Measurements from ENCODE around the gene TMEM187.

Gene TMEM187

DNA sequence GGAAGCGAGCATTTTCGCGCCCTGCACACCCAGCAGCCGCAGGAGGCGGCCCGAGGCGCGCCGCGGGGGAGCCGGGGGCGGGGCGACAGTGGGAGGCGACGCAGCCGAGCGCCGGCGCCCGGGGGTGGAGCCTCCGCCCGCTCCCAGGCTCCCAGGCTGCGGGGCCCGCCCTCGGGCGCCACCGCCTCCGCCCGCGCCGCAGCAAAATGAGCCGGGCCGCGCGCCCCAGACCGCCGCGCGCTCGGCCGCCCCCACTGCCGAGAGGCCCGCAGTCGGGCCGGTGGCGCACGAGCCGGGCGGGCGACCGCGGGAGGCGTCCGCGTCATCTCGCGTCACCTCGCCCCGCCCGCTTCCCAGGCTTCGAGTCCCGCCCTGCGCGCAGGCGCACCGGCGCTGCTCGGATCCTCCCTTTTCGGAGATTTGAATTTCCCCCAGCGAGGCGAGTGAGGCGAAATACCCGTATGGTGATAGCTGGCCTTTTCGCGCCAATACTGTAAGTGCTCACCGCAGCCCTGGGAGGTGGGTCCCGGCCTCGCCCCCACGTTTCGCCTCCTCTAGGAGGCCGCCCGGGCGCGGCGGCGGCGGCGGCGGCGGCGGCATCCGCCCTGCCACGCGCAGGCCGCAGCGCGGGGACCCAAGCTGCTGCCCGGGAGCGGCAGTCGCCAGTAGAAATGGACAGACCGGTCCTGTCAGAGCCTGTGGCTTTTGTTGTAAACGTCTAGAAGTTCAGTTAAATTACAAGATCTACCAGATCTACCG lies at the start of gene TMEM187:
Gene TMEM187 (plus strand): TSS at position 387 of the 759 bp plus-strand sequence. CDS start 9,309 bp downstream, outside the sequence.
- Mint-ChIP-seq H3K27me3 (ENCODE audit: low read depth) (no peaks in the 10 kb centered on the region), H3K4me3 (peak within 1 kb of the TSS; percentile 100), H3K36me3 (ENCODE audit: low read depth) (peaks cover 13% of the 10 kb centered on the region), H3K27ac (peak within 1 kb of the TSS; percentile 100), H3K9me3 (no peaks in the 10 kb centered on the region), H3K4me1 (ENCODE audit: low read depth) (peaks cover 20% of the 10 kb centered on the region)

GRCh38 chrX:153922932-153923857 lies 49.4 kb upstream of the TMEM187 start:
- peaks cover 21% of the 10 kb centered on the region for H3K4me1 Mint-ChIP-seq (ENCODE audit: low read depth)
- no peaks in the 10 kb centered on the region for H3K9me3 Mint-ChIP-seq
- peaks cover 28% of the 10 kb centered on the region for H3K36me3 Mint-ChIP-seq (ENCODE audit: low read depth)
- peak overlapping the region; percentile 96 for H3K4me3 Mint-ChIP-seq
- peak overlapping the region; percentile 68 for H3K27ac Mint-ChIP-seq
- H3K27me3 Mint-ChIP-seq (ENCODE audit: low read depth), result no peaks in the 10 kb centered on the region

GRCh38 chrX:153924149-153924861 lies 48.2 kb upstream of the TMEM187 start:
- Mint-ChIP-seq H3K4me3 (peak overlapping the region; percentile 96), H3K4me1 (ENCODE audit: low read depth) (peaks cover 23% of the 10 kb centered on the region), H3K27ac (peak overlapping the region; percentile 80), H3K9me3 (no peaks in the 10 kb centered on the region), H3K36me3 (ENCODE audit: low read depth) (peaks cover 27% of the 10 kb centered on the region), H3K27me3 (ENCODE audit: low read depth) (no peaks in the 10 kb centered on the region)

DNA sequence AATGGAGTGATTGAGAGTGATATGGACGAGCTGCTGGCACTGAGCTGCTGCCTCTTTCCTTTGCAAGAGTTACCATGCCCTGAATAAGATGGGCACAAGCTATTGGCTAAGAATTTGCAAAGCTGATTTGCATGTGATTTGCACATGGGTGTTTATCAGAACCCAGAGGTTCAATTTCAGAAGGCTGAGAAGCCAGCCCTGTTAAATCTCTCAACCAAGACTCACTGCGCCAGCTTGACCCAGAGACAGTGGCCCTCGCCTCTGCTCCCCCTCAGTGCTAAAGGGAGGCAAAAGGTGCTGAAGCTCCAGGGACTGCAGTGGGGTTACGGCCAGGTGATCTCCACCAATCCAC lies 47.2 kb upstream of the TMEM187 start:
- Mint-ChIP-seq H3K27ac (peak overlapping the region; percentile 93), H3K27me3 (ENCODE audit: low read depth) (no peaks in the 10 kb centered on the region), H3K9me3 (no peaks in the 10 kb centered on the region), H3K4me1 (ENCODE audit: low read depth) (peaks cover 23% of the 10 kb centered on the region), H3K4me3 (peak overlapping the region; percentile 96), H3K36me3 (ENCODE audit: low read depth) (peaks cover 20% of the 10 kb centered on the region)

DNA sequence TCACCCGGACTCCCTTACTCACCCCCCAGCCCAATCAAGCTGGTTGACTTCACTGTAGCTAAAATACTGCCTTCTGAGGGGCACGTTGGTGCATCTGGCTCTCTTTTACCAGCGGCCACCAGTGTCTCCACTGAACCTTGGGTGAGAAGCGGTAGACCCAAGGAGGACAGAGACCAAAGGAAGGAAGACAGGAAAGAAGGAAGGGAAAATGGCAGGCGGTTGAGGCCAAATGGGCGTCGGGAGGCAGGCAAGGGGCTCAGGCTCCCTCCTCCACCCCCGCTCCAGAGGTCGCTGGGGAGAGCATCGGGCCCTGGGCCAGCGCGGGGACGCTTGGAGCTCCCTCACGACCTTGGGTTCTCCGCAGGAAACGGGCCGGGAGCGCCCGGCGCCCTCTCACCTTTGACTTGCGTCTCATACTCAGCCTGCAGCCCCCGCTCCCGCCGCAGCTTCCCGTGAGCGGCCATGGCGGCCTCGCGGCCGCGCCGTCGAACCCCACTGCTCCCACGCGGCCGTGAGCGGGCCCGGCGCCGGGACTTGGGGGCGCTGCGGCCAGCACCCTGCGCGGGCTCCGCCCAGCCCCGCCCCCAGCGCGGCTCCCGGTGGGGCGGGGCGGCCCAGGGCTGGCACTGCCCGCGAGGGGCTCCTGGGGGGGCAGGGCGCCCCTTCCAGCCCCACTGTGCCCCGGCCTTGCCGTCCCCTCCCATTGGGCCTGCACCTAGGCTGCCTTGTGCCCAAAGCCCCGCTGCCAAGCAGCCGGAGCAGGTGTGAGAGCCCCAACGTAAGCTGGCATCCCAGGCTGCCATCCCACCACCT lies 46.6 kb upstream of the TMEM187 start, which contains the start of gene ARHGAP4:
Gene ARHGAP4 (minus strand): TSS at position 526 of the 813 bp plus-strand sequence. CDS start 62 bp downstream, at position 464.
- Mint-ChIP-seq H3K9me3 (no peaks in the 10 kb centered on the region), H3K4me1 (ENCODE audit: low read depth) (peaks cover 23% of the 10 kb centered on the region), H3K27me3 (ENCODE audit: low read depth) (no peaks in the 10 kb centered on the region), H3K4me3 (peak within 1 kb of the TSS; percentile 96), H3K36me3 (ENCODE audit: low read depth) (peaks cover 20% of the 10 kb centered on the region), H3K27ac (peak within 1 kb of the TSS; percentile 97)

- H3K36me3 Mint-ChIP-seq (ENCODE audit: low read depth), result peaks cover 22% of the 10 kb centered on the region
- H3K4me3 Mint-ChIP-seq, result peak overlapping the region; percentile 85
- no peaks in the 10 kb centered on the region for H3K27me3 Mint-ChIP-seq (ENCODE audit: low read depth)
- H3K27ac Mint-ChIP-seq, result peak overlapping the region; percentile 97
- no peaks in the 10 kb centered on the region for H3K9me3 Mint-ChIP-seq
- H3K4me1 Mint-ChIP-seq (ENCODE audit: low read depth), result peaks cover 24% of the 10 kb centered on the region
Measured at GRCh38 chrX:153926552-153926857, 46.0 kb upstream of the TMEM187 start.

DNA sequence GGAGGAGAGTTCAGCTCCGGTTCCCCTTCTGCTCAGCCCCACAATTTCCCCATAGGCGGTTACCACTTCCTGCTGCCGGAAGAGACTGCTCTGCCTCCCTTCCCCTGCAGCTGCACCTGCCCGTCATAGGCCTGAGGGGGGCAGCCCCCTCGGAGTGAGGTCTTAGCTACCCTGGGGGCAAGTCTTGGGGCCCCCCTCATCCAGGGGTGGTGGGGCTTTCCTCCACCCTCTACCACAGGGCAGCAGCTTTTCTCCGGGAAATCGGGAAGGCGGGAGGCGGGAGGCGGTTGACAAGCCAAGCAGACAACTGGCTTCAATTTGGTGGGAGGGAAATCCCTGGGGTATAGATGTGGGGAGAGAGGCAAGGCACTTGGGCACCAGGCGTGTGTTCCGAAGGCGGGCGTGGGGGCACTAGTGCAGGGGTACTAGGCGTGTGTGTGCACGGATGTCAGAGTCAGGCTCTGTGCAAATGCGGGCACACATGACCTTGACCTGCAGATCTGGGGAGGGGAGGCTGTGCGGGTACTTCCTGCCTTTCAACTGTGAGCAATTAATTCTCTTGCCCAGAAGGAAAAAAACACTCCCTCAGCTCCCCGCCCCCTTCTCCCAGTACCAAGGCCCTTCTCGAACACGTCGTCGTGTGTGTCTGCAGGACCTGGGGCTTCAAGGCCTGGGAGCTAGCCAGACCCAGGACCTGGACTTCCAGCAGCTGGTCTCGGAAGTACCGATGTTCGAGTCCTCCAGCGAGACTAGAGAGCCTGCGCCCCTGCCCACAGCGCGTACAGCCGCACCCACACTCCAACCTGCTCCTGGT lies 45.5 kb upstream of the TMEM187 start:
- Mint-ChIP-seq H3K36me3 (ENCODE audit: low read depth) (peaks cover 25% of the 10 kb centered on the region), H3K9me3 (no peaks in the 10 kb centered on the region), H3K4me1 (ENCODE audit: low read depth) (peaks cover 23% of the 10 kb centered on the region), H3K4me3 (peak overlapping the region; percentile 85), H3K27me3 (ENCODE audit: low read depth) (no peaks in the 10 kb centered on the region), H3K27ac (peak overlapping the region; percentile 97)

DNA sequence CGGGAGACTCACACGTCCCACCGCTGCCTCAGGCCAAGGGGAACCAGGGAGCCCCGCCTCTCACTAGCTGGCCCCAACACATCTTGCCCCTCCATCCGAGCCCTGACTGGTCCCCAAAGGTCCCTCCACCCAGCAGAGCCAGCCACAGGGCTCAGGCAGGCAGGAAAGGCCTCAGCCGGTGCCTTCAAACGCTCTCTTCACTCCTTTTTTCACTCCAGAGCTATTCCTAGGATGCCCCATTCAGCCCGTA lies 45.0 kb upstream of the TMEM187 start:
- H3K36me3 Mint-ChIP-seq (ENCODE audit: low read depth), result peaks cover 21% of the 10 kb centered on the region
- H3K27me3 Mint-ChIP-seq (ENCODE audit: low read depth), result no peaks in the 10 kb centered on the region
- H3K27ac Mint-ChIP-seq, result peak overlapping the region; percentile 97
- peaks cover 18% of the 10 kb centered on the region for H3K4me1 Mint-ChIP-seq (ENCODE audit: low read depth)
- no peaks in the 10 kb centered on the region for H3K9me3 Mint-ChIP-seq
- H3K4me3 Mint-ChIP-seq, result peak overlapping the region; percentile 85

DNA sequence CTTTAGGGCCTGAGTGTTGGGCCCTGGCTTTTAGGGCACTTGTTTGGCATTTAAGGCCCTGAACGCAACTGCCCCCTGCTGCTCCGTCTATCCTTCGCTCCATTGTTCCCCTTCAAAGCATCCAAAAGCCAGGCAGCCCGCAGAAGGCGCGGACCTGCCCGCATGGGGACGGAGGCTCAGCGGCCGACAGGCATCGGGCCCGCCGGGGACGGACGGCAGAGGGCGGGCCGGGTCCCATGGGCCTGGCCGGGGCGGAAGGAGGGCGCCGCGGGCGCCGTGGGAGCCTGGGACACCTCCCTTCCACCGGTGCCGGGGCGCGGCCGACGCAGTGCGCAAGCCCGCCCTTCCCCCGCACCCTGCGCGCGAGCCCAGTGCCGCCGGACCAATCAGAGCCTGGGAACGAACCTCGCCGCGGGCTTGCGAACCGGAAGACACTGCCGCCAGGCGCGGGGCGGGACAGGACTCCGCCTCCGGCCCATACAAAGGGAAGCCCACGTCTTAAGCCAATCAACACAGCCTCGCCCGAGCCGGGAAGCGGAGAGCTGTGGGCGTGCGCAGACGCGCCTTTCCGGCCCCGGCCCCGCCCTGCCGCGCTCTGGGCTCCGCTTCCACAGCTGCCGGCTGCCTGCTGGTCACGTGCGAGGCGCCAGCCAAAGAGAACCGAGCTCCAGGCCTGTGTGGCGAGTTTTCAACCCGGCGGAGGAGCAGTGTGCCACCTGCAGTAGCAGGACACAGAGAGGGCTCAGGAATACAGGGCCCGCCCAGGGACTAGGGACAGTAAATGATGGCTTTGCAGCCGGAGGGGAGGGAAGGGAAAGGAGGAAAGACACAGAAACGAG lies 44.4 kb upstream of the TMEM187 start:
- peak overlapping the region; percentile 94 for H3K4me3 Mint-ChIP-seq
- peak overlapping the region; percentile 97 for H3K27ac Mint-ChIP-seq
- peaks cover 15% of the 10 kb centered on the region for H3K4me1 Mint-ChIP-seq (ENCODE audit: low read depth)
- no peaks in the 10 kb centered on the region for H3K9me3 Mint-ChIP-seq
- peaks cover 20% of the 10 kb centered on the region for H3K36me3 Mint-ChIP-seq (ENCODE audit: low read depth)
- H3K27me3 Mint-ChIP-seq (ENCODE audit: low read depth), result no peaks in the 10 kb centered on the region

DNA sequence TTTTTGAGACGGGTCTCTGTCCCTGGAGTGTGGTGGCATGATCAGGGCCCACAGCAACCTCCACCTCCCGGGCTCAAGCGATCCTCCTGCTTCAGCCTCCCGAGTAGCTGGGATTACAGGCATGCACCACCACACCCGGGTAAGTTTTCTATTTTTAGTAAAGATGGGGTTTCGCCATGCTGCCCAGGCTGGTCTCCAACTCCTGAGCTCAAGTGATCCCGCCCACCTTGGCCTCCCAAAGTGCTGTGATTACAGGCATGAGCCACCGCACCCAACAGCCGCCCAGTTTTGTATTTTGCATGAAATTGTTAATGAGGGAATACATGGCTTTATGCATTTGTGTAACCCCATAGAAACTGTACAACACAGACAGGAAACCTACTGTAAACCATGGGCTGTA lies 43.7 kb upstream of the TMEM187 start:
- peaks cover 13% of the 10 kb centered on the region for H3K4me1 Mint-ChIP-seq (ENCODE audit: low read depth)
- H3K9me3 Mint-ChIP-seq, result no peaks in the 10 kb centered on the region
- peak overlapping the region; percentile 57 for H3K4me3 Mint-ChIP-seq
- peaks cover 16% of the 10 kb centered on the region for H3K36me3 Mint-ChIP-seq (ENCODE audit: low read depth)
- H3K27ac Mint-ChIP-seq, result peak overlapping the region; percentile 59
- no peaks in the 10 kb centered on the region for H3K27me3 Mint-ChIP-seq (ENCODE audit: low read depth)

GRCh38 chrX:153929576-153929975 lies 43.0 kb upstream of the TMEM187 start:
- Mint-ChIP-seq H3K27me3 (ENCODE audit: low read depth) (no peaks in the 10 kb centered on the region), H3K36me3 (ENCODE audit: low read depth) (peaks cover 13% of the 10 kb centered on the region), H3K4me3 (no peak overlapping the region), H3K27ac (peak overlapping the region; percentile 55), H3K9me3 (no peaks in the 10 kb centered on the region), H3K4me1 (ENCODE audit: low read depth) (peaks cover 14% of the 10 kb centered on the region)

DNA sequence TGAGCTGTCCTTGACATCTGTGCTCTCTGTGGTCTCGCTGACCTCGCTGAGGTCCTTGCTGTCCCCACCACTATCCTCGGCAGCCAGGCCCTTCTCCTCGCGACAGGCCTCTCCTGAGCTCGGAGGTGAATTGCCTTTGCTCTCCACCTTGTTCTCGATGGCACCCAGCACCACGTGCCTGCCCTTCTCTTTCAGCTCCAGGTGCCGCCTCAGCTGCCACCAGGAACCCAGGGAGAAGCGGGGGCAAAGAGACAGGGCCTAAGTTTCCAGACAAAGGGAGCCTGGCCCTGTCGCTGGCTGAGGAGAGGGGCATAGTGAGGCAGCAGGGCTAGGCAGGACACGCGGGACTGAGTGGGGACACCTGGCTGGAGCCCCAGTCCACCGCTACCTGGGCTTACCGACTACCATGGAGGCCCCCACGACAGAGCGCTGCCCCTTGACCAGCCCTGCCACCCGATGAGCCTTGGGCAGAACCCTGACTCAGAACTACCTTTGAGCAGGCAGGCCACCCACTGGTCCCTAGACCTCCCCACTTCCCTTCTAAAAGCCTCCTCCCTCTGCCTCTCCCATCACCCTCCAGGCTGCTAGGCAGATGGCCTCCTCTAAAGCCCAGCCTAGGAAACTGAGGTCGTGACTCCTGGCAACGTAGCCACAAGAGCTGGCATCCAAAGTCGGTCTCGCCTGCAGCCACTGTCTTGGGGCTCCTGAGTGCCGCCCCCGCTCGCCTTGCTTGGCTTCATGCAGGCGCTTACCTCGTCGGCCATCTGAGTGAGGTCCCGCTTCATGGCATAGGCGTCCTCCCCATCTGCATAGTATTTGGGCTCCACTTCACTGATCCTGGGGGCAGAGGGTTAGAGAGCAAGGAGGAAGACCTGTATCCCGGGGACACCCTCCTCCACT lies 42.3 kb upstream of the TMEM187 start:
- no peak overlapping the region for H3K27ac Mint-ChIP-seq
- no peak overlapping the region for H3K4me3 Mint-ChIP-seq
- peaks cover 14% of the 10 kb centered on the region for H3K4me1 Mint-ChIP-seq (ENCODE audit: low read depth)
- no peaks in the 10 kb centered on the region for H3K27me3 Mint-ChIP-seq (ENCODE audit: low read depth)
- peaks cover 12% of the 10 kb centered on the region for H3K36me3 Mint-ChIP-seq (ENCODE audit: low read depth)
- H3K9me3 Mint-ChIP-seq, result no peaks in the 10 kb centered on the region
